ENCODE data around the gene CDKN2B. TPM values are rescaled to one million over a fixed set of nuclear protein-coding genes. Genes with fewer than 3 reads are reported as not detected.

The CDKN2B gene
- polyA plus RNA-seq, 4 donors = 12.8 to 81.4 (median 44.1) TPM

- FAIRE-seq (no peak), DNase-seq (peak; percentile 39 to 61)
- peaks cover 0 to 11% (median 6%) of the 10 kb centered on the region in 3 donors for H3K36me3 ChIP-seq (ENCODE audit: control insufficient read depth in 3 of 3, insufficient read depth in 2 of 3, low read depth in 1 of 3, low read length in 3 of 3)
- no peak overlapping the region for H3K27ac ChIP-seq (ENCODE audit: low read depth in 1 of 3, low read length in 2 of 3)
- WGBS, 3 donors = 10 to 15% (median 12%) methylated on average over 44 of the region's 44 CpGs
- no peaks in the 10 kb centered on the region for H3K9me3 ChIP-seq (ENCODE audit: control insufficient read depth in 2 of 2, insufficient read depth in 1 of 2, low read depth in 1 of 2, low read length in 1 of 2)
- H3K27me3 ChIP-seq (ENCODE audit: control insufficient read depth in 3 of 3, insufficient read depth in 3 of 3, low read length in 3 of 3) = peaks cover 0 to 49% (median 16%) of the 10 kb centered on the region in 3 donors
- peaks cover 0 to 7% (median 0%) of the 10 kb centered on the region in 3 donors for H3K4me1 ChIP-seq (ENCODE audit: control insufficient read depth in 3 of 3, insufficient read depth in 2 of 3, low read depth in 1 of 3, low read length in 2 of 3)
- peak overlapping the region in 2 of 3 donors; percentile 5 to 52 for H3K4me3 ChIP-seq (ENCODE audit: low read depth in 1 of 3, low read length in 3 of 3)
Measured at GRCh38 chr9:22005702-22006606, 3.2 kb downstream of the CDKN2B start.

GRCh38 chr9:22005021-22005701 lies 3.9 kb downstream of the CDKN2B start:
- peaks cover 0 to 51% (median 17%) of the 10 kb centered on the region in 3 donors for H3K27me3 ChIP-seq (ENCODE audit: control insufficient read depth in 3 of 3, insufficient read depth in 3 of 3, low read length in 3 of 3)
- no peak overlapping the region for H3K27ac ChIP-seq (ENCODE audit: low read depth in 1 of 3, low read length in 2 of 3)
- 20 to 28% (median 24%) methylated on average over 25 of the region's 25 CpGs for WGBS, 3 donors
- DNase-seq (peak; percentile 30), FAIRE-seq (no peak)
- no peaks in the 10 kb centered on the region for H3K9me3 ChIP-seq (ENCODE audit: control insufficient read depth in 2 of 2, insufficient read depth in 1 of 2, low read depth in 1 of 2, low read length in 1 of 2)
- H3K36me3 ChIP-seq (ENCODE audit: control insufficient read depth in 3 of 3, insufficient read depth in 2 of 3, low read depth in 1 of 3, low read length in 3 of 3) = peaks cover 0 to 11% (median 6%) of the 10 kb centered on the region in 3 donors
- peaks cover 0 to 7% (median 0%) of the 10 kb centered on the region in 3 donors for H3K4me1 ChIP-seq (ENCODE audit: control insufficient read depth in 3 of 3, insufficient read depth in 2 of 3, low read depth in 1 of 3, low read length in 2 of 3)
- peak overlapping the region in 1 of 3 donors; percentile 52 for H3K4me3 ChIP-seq (ENCODE audit: low read depth in 1 of 3, low read length in 3 of 3)

GRCh38 chr9:22002038-22002437 lies 7.1 kb downstream of the CDKN2B start:
- peaks cover 0 to 7% (median 0%) of the 10 kb centered on the region in 3 donors for H3K4me1 ChIP-seq (ENCODE audit: control insufficient read depth in 3 of 3, insufficient read depth in 2 of 3, low read depth in 1 of 3, low read length in 2 of 3)
- no peak overlapping the region for H3K4me3 ChIP-seq (ENCODE audit: low read depth in 1 of 3, low read length in 3 of 3)
- DNase-seq (no peak), FAIRE-seq (no peak)
- no peaks in the 10 kb centered on the region for H3K9me3 ChIP-seq (ENCODE audit: control insufficient read depth in 2 of 2, insufficient read depth in 1 of 2, low read depth in 1 of 2, low read length in 1 of 2)
- H3K36me3 ChIP-seq (ENCODE audit: control insufficient read depth in 3 of 3, insufficient read depth in 2 of 3, low read depth in 1 of 3, low read length in 3 of 3) = peaks cover 0 to 11% (median 6%) of the 10 kb centered on the region in 3 donors
- 30 to 36% (median 31%) methylated on average over 1 of the region's 1 CpG for WGBS, 3 donors
- H3K27me3 ChIP-seq (ENCODE audit: control insufficient read depth in 3 of 3, insufficient read depth in 3 of 3, low read length in 3 of 3) = peaks cover 0 to 52% (median 16%) of the 10 kb centered on the region in 3 donors
- no peak overlapping the region for H3K27ac ChIP-seq (ENCODE audit: low read depth in 1 of 3, low read length in 2 of 3)

GRCh38 chr9:21998026-21998425 lies 11.1 kb downstream of the CDKN2B start:
- FAIRE-seq (no peak), DNase-seq (no peak)
- peaks cover 0 to 7% (median 0%) of the 10 kb centered on the region in 3 donors for H3K4me1 ChIP-seq (ENCODE audit: control insufficient read depth in 3 of 3, insufficient read depth in 2 of 3, low read depth in 1 of 3, low read length in 2 of 3)
- H3K36me3 ChIP-seq (ENCODE audit: control insufficient read depth in 3 of 3, insufficient read depth in 2 of 3, low read depth in 1 of 3, low read length in 3 of 3) = no peaks in the 10 kb centered on the region
- H3K27ac ChIP-seq (ENCODE audit: low read depth in 1 of 3, low read length in 2 of 3) = no peak overlapping the region
- WGBS, 3 donors = 87 to 95% (median 92%) methylated on average over 2 of the region's 2 CpGs
- H3K27me3 ChIP-seq (ENCODE audit: control insufficient read depth in 3 of 3, insufficient read depth in 3 of 3, low read length in 3 of 3) = peaks cover 0 to 61% (median 2%) of the 10 kb centered on the region in 3 donors
- H3K9me3 ChIP-seq (ENCODE audit: control insufficient read depth in 2 of 2, insufficient read depth in 1 of 2, low read depth in 1 of 2, low read length in 1 of 2) = no peaks in the 10 kb centered on the region
- no peak overlapping the region for H3K4me3 ChIP-seq (ENCODE audit: low read depth in 1 of 3, low read length in 3 of 3)

GRCh38 chr9:21997480-21997879 lies 11.6 kb downstream of the CDKN2B start:
- DNase-seq = no peak
- WGBS, 3 donors = 75 to 95% (median 87%) methylated on average over 1 of the region's 1 CpG
- FAIRE-seq = no peak
- peaks cover 0 to 63% (median 2%) of the 10 kb centered on the region in 3 donors for H3K27me3 ChIP-seq (ENCODE audit: control insufficient read depth in 3 of 3, insufficient read depth in 3 of 3, low read length in 3 of 3)
- H3K27ac ChIP-seq (ENCODE audit: low read depth in 1 of 3, low read length in 2 of 3) = no peak overlapping the region
- H3K9me3 ChIP-seq (ENCODE audit: control insufficient read depth in 2 of 2, insufficient read depth in 1 of 2, low read depth in 1 of 2, low read length in 1 of 2) = no peaks in the 10 kb centered on the region
- H3K36me3 ChIP-seq (ENCODE audit: control insufficient read depth in 3 of 3, insufficient read depth in 2 of 3, low read depth in 1 of 3, low read length in 3 of 3) = no peaks in the 10 kb centered on the region
- no peak overlapping the region for H3K4me3 ChIP-seq (ENCODE audit: low read depth in 1 of 3, low read length in 3 of 3)
- peaks cover 0 to 7% (median 0%) of the 10 kb centered on the region in 3 donors for H3K4me1 ChIP-seq (ENCODE audit: control insufficient read depth in 3 of 3, insufficient read depth in 2 of 3, low read depth in 1 of 3, low read length in 2 of 3)

- no peaks in the 10 kb centered on the region for H3K36me3 ChIP-seq (ENCODE audit: control insufficient read depth in 3 of 3, insufficient read depth in 2 of 3, low read depth in 1 of 3, low read length in 3 of 3)
- H3K27me3 ChIP-seq (ENCODE audit: control insufficient read depth in 3 of 3, insufficient read depth in 3 of 3, low read length in 3 of 3) = peaks cover 0 to 63% (median 2%) of the 10 kb centered on the region in 3 donors
- H3K4me3 ChIP-seq (ENCODE audit: low read depth in 1 of 3, low read length in 3 of 3) = no peak overlapping the region
- WGBS, 3 donors = 61 to 89% (median 72%) methylated on average over 5 of the region's 5 CpGs
- no peaks in the 10 kb centered on the region for H3K9me3 ChIP-seq (ENCODE audit: control insufficient read depth in 2 of 2, insufficient read depth in 1 of 2, low read depth in 1 of 2, low read length in 1 of 2)
- FAIRE-seq (no peak), DNase-seq (no peak)
- H3K4me1 ChIP-seq (ENCODE audit: control insufficient read depth in 3 of 3, insufficient read depth in 2 of 3, low read depth in 1 of 3, low read length in 2 of 3) = peaks cover 0 to 7% (median 0%) of the 10 kb centered on the region in 3 donors
- H3K27ac ChIP-seq (ENCODE audit: low read depth in 1 of 3, low read length in 2 of 3) = no peak overlapping the region
Measured at GRCh38 chr9:21996858-21997257, 12.2 kb downstream of the CDKN2B start.

GRCh38 chr9:21996438-21996837 lies 12.7 kb downstream of the CDKN2B start:
- H3K9me3 ChIP-seq (ENCODE audit: control insufficient read depth in 2 of 2, insufficient read depth in 1 of 2, low read depth in 1 of 2, low read length in 1 of 2) = no peaks in the 10 kb centered on the region
- no peak for DNase-seq
- peaks cover 0 to 63% (median 2%) of the 10 kb centered on the region in 3 donors for H3K27me3 ChIP-seq (ENCODE audit: control insufficient read depth in 3 of 3, insufficient read depth in 3 of 3, low read length in 3 of 3)
- 51 to 66% (median 61%) methylated on average over 9 of the region's 9 CpGs for WGBS, 3 donors
- no peak overlapping the region for H3K27ac ChIP-seq (ENCODE audit: low read depth in 1 of 3, low read length in 2 of 3)
- H3K4me1 ChIP-seq (ENCODE audit: control insufficient read depth in 3 of 3, insufficient read depth in 2 of 3, low read depth in 1 of 3, low read length in 2 of 3) = peaks cover 0 to 7% (median 0%) of the 10 kb centered on the region in 3 donors
- no peaks in the 10 kb centered on the region for H3K36me3 ChIP-seq (ENCODE audit: control insufficient read depth in 3 of 3, insufficient read depth in 2 of 3, low read depth in 1 of 3, low read length in 3 of 3)
- FAIRE-seq = no peak
- H3K4me3 ChIP-seq (ENCODE audit: low read depth in 1 of 3, low read length in 3 of 3) = no peak overlapping the region

- Histone ChIP-seq H3K36me3 (ENCODE audit: control insufficient read depth in 3 of 3, insufficient read depth in 2 of 3, low read depth in 1 of 3, low read length in 3 of 3) (no peaks in the 10 kb centered on the region), H3K27me3 (ENCODE audit: control insufficient read depth in 3 of 3, insufficient read depth in 3 of 3, low read length in 3 of 3) (peaks cover 0 to 64% (median 2%) of the 10 kb centered on the region in 3 donors), H3K27ac (ENCODE audit: low read depth in 1 of 3, low read length in 2 of 3) (peak overlapping the region in 1 of 3 donors; percentile 88), H3K9me3 (ENCODE audit: control insufficient read depth in 2 of 2, insufficient read depth in 1 of 2, low read depth in 1 of 2, low read length in 1 of 2) (no peaks in the 10 kb centered on the region), H3K4me3 (ENCODE audit: low read depth in 1 of 3, low read length in 3 of 3) (peak overlapping the region; percentile 36 to 82 (median 55)), H3K4me1 (ENCODE audit: control insufficient read depth in 3 of 3, insufficient read depth in 2 of 3, low read depth in 1 of 3, low read length in 2 of 3) (peaks cover 0 to 7% (median 0%) of the 10 kb centered on the region in 3 donors)
- peak; percentile 41 to 64 for DNase-seq
- no peak for FAIRE-seq
- WGBS, 3 donors = 13 to 18% (median 13%) methylated on average over 43 to 54 of the region's 54 CpGs
Measured at GRCh38 chr9:21995666-21996398, 13.3 kb downstream of the CDKN2B start.

Data from small intestine (tissue), 7 donors.